HG03135 (cell line): ENCODE measurements around the gene AP2A2.
"Not testable (repeated sequence)": the region's sequence is repeated elsewhere in the genome, so short reads cannot be mapped to it uniquely, and the experiment has no call there.

ENCODE experiments used
- ATAC-seq: cut with Tn5 transposase; IDR thresholded peaks from one replicate; pipeline ENCODE4 v1.9.1; 2021; ENCODE audit warnings: mild to moderate bottlenecking, moderate library complexity; ENCODE audit not compliant: unreplicated experiment

AP2A2 gene

DNA sequence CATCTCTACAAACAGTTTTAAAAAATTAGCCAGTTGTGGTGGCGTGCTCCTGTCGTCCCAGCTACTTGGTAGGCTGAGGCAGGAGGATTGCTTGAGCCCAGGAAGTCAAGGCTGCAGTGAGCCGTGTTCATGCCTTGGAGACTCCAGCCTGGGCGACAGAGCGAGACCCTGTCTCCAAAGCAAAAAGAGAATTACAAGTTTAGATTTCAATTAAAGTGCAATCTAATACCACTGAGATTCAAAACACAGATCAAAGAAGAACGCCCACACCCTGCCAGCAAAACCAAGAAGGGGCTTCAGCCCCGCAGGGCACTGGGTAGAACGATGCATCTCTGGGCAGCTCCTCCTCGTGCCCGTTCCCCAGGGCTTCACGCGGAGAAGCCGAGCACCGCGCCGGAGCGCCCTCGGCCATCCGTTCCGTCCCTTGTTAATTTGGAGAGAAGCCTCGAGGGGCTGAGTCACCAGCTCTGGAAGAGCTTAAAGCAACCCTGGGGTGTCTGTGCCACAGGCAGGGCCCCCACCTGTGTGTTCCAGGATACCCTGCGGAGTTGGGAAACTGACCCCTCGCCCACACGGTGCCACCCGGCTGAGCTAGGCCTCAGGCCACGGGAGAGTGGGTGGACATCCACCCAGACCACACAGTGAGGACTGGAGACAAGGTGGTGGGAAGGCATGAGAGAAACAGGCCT, 47.0 kb downstream of the AP2A2 start:
- no peak for ATAC-seq

DNA sequence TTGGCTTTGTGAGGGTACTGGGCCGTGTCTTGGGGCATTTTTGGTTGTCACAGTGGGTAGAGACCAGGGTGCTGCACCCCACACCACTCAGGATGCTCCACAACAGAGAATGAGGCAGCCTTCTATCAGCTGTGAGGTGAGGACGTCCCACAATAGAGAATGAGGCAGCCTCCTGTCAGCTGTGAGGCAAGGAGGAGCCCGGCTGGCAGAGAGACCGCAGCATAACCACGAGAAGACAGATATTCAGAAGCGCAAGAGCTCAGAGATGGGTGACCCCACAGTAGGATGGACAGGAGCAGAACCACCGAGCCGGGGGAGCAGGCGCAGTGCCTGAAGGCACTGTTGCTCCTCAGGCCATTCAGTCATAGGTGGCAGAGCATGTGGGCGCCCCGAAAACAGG, 47.6 kb downstream of the AP2A2 start:
- no peak for ATAC-seq

DNA sequence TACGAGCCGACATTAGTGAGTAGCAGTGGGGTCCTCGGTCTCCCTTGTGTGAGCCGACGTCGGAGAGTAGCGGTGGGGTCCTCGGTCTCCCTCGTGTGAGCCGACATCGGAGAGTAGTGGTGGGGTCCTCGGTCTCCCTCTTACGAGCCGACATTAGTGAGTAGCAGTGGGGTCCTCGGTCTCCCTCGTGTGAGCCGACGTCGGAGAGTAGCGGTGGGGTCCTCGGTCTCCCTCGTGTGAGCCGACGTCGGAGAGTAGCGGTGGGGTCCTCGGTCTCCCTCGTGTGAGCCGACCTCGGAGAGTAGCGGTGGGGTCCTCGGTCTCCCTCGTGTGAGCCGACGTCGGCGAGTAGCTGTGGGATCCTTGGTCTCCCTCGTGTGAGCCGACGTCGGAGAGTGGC, 49.7 kb downstream of the AP2A2 start:
- not testable (repeated sequence) for ATAC-seq

DNA sequence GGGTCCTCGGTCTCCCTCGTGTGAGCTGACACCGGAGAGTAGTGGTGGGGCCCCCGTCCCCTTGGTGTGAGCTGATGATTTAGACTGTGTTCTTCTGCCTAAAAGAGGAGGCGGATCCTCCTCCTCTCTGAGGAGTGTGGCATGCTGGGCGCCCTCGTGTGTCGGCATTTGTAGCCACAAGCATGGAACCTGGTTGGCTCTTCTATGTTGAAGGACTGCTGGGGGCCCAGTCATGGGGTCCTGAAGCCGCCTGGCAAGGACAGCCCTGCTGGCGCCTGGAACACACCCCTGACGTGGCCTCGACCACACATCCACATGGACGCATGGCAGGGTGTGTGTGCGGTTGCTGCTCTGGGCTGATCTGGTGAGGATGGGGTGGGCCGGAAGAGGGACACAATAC, 50.2 kb downstream of the AP2A2 start:
- ATAC-seq: no peak

DNA sequence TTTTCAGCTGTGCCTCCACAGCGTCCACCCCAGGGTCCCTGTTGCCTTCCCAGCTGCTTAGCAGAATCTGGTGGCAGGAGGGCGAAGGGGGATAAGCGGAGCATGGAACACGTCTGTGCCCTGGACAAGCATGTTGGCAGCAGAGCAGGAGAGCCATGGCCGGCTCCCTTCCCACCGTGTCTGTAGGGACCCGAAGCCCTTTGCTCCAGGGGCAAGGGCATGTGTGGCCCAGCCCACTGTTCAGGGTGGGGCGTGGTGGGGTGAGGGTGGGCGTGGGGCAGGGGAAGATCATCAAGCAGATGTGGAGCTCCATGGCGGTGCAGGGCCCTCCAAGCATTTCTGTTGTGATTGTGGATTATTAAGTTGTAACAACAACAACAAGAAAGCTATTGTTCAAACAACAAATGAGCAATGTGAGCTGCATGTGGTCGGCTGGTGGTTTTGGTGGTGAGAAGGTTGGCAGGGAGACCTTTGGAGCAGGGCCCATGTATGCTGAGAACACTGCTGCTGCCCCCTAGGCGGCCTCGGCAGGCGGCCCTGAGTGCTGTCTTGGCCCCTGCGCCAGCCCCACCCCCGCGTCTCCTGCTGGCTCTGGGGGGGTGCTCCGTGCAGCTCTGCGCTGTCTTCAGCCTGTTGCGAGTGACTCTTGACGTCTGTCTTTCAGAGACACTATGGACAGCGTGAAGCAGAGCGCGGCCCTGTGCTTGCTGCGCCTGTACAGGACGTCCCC, 50.9 kb downstream of the AP2A2 start:
- ATAC-seq: no peak

DNA sequence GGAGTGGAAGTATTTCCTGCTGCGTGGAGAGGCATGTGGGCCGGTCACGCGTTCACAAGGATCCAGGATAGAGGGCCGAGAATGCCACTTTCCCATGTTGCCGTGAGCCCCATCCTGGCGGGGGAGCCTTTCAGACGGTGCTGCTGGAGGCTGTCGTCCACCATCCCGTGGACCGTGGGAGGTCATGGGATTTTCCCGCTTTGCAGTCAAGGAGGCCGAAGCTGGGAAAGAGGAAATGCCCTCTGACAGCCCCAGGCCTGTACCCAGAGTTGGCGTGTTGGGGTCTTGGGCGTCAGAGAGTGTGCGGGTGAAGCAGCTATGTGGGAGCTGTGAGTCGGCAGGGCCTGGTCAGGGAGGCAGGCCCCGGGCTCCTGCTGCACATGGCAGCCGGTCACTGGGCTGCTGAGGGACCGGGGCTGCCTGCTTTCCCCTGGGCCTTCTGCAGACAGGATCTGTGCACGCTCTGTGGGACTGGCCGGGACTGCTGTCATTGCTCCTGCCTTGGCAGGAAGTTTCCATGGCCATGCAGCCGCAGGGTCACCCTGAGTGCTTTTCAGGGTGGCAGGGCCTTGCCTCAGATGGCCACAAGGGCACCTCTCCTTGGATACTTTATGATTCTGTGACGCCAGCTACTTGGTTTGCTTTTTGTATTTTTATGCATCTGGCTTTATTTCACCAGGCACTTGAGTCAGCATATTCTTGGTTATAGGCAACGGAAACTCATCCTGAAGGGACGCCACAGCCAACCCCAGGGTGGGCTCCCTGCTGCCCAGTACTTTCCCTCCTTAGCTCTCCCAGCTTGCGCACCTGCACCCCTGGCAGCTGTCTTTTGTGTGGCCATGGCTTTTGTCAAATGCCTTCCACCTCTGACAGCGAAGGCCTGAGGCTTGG, 52.4 kb downstream of the AP2A2 start:
- ATAC-seq: no peak

DNA sequence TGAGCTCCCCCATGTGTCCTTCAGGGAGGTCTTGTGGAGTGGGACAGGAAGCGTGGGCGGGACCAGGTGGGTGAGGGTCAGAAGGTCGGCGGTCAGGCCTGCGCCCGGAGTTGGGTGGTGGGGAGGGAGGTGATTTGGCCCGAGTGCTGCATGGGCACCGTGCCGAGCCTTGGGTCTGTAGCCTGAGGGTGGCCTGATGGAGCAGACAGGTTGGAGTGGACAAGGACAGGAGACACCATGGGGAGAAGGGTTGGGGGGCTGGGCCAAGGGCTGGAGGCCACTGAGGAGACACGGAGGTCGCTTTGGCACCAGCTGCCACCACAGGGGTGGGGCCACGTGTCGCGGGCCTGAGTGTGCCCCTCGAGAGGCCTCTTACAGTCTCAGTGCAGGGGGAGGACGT, 53.1 kb downstream of the AP2A2 start:
- ATAC-seq: no peak

DNA sequence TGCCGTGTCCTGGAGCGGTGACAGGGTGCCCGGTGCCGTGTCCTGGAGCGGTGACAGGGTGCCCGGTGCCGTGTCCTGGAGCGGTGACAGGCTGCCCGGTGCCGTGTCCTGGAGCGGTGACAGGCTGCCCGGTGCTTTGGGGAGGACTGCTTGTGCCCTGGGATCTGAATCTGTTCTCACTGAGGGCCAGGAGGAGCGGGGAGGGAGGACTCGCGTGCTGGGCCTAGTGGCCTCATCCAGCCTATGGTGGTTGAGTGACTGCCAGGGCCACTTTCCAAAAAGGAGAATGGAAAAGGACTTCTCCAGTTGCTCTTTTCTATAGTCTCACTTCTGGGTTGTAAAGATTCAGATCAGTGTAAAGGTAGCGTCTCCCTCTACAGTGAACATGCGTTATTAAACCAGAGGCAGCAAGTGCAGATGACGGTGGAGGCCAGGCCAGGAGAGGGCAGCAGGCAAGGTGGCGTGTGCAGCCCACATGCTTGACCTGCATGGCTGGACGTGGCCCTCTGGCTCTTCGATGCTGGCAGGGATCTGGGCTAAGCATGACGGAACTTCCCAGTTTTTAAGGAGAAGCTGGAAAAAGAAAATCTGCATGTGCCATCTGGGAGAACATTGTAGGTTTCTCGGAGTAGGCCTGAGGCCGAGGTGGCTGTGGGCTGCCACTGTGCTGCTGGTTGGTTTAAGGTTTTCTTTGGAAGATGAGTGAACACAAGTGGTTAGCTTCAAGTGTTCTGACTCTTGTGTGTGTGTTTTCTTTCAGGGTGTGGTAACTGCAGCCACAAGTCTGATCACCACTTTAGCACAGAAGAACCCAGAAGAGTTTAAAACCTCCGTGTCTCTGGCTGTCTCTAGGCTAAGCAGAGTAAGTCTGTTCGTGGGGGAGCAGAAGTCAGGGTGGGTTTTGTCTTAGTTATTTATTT, 55.0 kb downstream of the AP2A2 start:
- no peak for ATAC-seq

DNA sequence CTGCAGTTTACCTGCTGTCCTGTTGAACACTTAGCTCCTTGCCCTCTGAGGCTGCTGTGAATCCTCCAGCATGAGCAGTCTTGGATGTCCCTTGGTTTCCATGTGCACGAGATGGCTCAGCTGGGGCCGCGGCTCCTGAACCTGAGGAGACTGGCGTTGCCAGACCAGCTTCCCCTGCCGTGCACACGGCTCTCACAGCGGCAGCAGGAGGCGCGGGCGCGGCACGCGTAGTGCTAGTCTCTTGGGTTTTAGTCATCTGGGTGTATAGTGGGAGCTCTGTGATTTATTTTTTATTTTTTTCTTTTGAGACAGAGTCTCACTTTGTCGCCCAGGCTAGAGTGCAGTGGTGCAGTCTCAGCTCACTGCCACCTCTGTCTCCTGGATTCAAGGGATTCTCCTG, 56.1 kb downstream of the AP2A2 start:
- ATAC-seq: no peak

DNA sequence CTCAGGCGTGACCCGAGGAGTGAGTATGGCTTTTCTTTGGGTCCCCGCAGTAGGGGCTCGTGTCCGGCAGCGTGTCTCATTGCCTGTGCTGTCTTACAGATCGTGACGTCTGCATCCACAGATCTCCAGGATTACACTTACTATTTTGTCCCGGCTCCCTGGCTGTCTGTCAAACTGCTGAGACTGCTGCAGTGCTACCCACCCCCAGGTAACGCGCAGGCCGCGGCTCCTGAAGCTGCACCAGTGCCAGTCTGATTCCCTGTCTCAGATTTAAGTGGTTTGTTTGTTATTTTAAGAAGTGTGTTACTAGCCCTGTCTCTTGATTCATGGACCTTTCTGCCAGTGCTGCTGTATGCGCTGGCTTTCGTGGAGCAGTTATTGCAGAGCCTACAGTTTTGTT, 58.9 kb downstream of the AP2A2 start:
- no peak for ATAC-seq

DNA sequence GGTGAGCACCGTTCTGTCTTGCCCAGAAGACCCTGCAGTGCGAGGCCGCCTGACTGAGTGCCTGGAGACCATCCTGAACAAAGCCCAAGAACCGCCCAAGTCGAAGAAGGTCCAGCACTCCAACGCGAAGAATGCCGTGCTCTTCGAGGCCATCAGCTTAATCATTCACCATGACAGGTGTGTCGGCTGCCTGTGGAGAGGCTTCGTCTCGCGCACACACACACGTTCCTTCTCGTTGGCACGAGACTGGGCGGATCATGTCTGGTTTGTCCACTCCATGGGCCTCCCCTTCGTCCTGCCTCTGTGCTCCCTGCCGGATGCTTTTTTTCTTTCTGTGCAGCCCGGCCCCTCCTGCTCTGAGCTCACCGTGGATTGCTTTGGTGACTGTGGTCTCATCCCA, 59.7 kb downstream of the AP2A2 start:
- no peak for ATAC-seq

DNA sequence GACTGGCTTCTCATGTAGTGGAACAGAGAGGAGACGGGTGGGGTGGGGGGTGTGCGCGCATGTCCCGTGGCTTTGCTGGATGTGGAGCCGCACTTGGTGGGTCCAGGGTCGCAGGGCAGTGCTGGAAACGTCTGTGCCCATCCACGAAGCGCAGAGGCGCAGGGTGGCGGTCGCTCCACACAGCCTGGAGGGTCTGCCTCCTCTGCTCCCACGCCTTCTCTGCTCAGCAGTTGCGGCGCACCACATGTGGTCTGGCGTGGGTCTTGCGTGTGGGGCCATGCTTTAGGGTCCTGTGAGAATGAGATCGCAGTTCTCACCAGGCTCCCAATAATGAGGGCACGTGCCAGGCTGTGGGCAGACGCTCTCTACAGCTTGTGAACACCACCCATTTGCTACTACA, 60.2 kb downstream of the AP2A2 start:
- ATAC-seq: no peak

DNA sequence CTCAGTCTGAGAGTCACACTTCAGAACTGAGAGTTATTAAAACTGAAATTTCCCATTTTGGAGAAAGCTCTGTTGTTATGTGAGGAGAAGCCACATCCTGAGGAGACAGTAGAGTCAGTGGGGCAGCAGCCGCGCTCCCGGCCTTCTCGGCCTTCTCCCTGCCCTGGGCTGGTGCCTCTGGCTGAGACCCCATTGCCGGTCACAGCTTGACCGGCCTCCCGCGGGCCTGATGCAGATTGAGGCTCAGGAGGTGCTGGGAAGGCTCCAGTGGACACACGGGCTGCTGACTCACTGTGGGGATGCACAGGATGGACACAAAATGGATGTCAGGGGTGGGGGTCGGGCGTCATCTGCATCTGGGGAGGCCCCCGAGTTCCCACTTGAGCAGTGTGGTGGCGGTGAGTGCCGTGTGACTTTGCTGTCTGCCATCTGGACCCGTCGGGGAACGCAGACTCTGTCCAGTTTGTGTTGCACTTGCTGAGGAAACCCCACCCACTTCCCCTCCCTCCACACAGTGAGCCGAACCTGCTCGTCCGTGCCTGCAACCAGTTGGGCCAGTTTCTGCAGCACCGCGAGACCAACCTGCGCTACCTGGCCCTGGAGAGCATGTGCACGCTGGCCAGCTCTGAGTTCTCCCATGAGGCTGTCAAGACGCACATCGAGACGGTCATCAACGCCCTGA, 60.7 kb downstream of the AP2A2 start:
- ATAC-seq: no peak

DNA sequence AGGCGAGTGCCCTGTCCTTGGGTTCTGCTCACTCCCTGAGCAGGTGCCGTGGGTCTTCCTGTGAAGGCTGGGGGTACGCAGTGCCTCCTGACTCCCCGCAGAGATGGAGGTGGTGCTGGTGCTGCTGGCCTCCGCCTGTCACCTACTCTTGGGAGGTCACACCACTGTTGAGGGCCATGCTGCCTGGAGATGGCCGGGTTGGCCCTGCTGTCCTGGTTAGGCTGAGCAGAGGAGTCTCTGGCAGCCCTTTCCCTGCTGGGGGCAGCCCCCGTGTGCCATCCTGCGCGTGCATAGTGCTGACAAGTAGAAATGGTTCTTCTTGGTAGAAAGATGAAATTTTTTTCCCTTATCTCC, 61.3 kb downstream of the AP2A2 start:
- ATAC-seq: no peak

DNA sequence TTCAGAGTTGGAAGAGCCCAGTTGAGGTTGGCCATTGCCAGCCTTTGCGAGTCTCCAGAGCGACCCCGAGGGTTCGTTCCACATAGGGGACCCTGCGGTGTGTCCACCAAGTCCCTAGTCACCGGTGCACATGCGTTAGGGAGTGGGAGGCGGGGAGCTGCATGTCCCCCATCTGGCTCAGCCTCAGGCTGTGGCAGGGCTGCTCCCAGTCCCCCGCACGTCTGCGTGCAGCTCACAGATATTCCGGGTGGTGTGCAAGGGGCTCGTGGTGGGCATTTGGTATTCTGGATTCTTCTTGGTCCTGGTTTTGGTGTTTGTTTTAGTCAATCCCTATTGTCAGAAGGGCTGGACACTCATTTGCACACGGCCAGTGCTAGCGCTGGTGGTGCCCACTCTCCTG, 62.0 kb downstream of the AP2A2 start:
- no peak for ATAC-seq

DNA sequence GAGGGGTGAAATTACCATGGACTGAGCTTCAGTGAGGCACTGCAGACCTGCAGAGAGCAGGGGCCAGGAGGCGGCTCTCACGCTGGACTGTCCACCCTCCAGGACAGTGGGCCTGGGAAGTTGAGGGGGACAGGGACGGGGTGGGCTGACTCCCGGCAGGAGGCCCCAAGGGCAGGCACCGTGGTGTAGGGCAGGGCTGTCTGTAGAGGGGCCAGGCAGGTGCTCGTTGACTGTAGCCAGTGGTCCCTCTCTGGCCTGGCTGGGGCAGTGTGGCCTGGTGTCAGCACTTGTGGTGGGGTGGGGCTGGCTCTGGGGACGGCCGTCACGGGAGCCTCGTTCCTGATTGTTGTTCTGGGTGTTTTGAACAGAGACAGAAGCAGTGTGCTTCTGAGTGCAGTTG, 64.4 kb downstream of the AP2A2 start:
- no peak for ATAC-seq

DNA sequence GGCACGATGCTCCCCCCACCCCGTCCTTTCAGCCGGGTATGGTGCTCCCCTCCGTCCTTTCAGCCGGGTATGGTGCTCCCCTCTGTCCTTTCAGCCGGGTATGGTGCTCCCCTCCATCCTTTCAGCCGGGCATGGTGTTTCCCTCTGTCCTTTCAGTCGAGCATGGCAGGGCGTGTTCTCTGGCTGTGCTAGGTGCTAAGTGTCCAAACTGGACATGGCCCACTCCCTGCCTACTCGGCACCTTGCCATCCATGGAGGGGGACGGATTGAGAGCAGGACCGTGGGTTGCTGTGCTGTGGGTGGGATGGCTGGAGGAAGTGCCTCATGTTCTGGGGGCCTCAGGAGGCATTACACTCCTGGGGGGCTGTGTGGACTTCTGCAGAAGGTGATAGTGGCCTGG, 65.4 kb downstream of the AP2A2 start:
- no peak for ATAC-seq

DNA sequence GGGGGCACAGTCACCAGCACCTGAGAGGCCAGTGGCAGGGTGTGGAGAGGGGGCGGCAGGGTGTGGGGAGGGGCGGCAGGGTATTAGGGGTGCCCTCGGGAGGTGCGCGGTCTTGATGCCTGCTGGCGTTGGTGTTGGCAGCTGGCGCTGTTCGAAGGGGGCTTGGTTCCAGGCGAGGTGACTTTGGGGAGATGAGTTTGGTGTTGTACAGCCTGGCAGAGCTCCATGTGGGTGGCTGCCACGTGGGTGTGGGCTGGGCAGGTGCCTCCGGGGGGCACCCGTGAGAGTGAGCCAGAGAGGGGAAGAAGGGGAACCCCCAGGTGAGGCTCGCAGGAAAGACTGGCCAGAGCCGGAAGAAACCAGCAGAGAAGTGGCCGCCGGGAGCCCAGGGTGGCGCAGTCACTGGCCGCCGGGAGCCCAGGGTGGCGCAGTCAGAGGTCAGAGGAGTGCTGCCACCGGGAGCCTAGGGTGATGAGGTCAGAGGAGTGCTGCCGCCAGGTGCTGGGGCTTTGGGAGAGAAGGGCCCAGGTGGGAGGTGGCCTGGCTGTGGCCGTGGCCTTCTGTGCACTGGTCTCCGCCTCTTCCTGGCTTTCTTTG, 66.1 kb downstream of the AP2A2 start:
- ATAC-seq: no peak

DNA sequence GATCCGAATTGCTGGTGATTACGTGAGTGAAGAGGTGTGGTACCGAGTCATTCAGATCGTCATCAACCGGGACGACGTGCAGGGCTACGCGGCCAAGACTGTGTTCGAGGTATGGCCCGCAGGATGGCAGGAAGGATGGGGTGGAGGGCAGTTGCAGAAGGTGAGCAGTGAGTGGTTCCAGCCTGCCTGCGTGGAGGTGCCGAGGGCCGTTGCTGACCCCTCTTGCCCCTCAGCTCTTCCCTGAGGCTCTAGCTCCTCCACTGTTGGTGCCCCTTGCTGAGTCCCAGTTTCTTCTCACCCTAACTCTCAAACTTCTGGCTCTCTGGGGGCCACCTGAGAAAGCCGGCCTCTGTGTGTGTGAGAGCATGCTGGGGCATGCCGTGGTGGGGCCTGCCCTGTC, 66.9 kb downstream of the AP2A2 start:
- no peak for ATAC-seq

DNA sequence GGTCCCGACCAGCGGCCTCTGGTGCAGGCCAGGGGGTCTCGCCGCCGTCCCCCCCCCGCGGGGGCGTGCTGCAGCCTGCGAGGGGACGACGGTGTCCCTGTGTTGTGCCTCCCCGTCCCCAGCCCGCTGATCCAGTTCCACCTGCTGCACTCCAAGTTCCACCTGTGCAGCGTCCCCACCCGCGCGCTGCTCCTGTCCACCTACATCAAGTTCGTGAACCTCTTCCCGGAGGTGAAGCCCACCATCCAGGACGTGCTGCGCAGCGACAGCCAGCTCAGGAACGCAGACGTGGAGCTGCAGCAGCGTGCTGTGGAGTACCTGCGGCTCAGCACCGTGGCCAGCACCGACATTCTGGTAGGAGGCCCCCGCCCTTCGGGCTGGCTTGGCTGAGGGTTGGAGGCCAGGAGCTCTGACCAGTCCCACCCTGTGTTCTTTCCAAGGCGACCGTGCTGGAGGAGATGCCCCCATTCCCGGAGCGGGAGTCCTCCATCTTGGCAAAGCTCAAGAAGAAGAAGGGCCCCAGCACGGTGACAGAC, 68.0 kb downstream of the AP2A2 start:
- no peak for ATAC-seq
